Endothelial cell of hepatic sinusoid (primary cell): ENCODE results near the gene DMBT1.

ENCODE experiments used
- in situ Hi-C: cut with HindIII; loops from 2 replicates; pipeline ENCODE4 v1.10.0; 2017; ENCODE audit warnings: low sequenced_read_pairs

Gene DMBT1

DNA sequence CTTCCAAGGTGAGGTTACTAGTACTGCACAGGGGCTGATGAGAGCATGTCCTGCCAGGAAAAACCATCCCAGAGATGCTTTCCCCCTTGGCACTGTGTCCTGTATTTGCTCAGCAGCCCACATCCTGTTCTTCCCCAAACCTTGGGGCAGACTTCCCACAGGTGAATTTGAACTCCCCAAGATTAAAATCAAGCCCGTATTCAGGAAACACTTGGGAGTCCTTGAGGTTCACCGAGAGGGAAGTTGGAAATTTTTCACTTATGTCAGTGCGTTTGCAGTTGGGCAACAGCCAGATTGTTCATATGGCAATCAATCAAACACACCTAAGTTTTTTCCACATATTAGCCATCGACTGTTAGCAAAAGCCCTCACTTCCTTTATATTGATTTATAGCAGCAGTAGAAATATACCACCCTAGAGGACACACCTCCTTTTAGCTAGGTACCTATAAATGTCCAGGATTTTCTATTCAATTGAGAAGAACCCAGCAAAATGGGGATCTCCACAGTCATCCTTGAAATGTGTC lies at the start of gene DMBT1:
Gene DMBT1, plus strand, starts transcription at position 476 of the 526 bp plus-strand sequence. Its CDS starts 17 bp downstream, at position 493.
- in situ Hi-C loops: no loop called here

DNA sequence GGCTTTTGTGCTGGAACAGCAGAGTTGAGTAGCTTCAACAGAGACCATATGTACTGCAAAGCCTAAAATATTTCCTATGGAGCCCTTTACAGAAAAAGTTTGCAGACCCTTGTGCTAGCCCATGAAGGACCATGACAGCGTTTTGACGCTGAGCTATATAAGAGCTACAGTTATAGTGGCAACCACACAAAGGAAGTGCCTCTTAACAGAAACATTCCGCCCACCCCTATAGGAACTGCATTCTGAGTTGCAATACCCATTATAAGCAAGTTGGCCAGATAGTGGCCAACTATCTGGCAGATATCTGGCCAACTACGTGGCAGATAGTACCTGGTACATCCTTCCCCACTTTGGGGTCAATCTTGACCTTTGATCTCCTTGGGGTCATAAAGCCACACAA lies 47.5 kb upstream of the DMBT1 start:
- in situ Hi-C loops: no loop called here

DNA sequence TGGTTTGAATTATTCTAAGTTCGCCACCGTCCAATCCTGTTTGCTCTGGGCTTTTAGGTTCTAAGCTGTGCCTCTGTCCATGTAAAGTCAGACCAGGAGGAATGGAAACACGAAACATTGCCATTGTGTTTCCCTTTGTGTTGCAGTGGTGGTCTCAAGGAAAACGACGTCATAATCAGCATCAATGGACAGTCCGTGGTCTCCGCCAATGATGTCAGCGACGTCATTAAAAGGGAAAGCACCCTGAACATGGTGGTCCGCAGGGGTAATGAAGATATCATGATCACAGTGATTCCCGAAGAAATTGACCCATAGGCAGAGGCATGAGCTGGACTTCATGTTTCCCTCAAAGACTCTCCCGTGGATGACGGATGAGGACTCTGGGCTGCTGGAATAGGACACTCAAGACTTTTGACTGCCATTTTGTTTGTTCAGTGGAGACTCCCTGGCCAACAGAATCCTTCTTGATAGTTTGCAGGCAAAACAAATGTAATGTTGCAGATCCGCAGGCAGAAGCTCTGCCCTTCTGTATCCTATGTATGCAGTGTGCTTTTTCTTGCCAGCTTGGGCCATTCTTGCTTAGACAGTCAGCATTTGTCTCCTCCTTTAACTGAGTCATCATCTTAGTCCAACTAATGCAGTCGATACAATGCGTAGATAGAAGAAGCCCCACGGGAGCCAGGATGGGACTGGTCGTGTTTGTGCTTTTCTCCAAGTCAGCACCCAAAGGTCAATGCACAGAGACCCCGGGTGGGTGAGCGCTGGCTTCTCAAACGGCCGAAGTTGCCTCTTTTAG lies 46.3 kb upstream of the DMBT1 start:
- in situ Hi-C loops: no loop called here

DNA sequence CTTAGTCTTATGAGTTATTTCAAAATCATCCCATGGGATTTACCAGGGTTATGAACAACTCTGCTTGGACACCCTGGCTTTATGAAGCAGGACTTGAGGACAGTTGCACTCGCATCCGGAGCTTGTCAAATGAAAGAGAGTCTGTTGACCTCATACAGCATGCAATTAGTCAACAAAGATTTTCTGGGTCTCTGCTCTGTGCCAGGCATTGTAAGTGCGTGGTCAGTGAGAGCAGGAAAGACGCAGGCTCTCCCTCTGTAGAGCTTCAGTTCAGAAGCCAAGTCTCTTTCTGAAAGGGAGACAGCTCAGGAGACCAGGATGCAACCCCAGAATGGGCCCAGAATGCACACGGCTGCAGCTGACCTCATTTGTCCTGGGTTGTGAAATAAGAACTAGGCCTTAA lies 45.5 kb upstream of the DMBT1 start:
- in situ Hi-C loops: no loop called here

DNA sequence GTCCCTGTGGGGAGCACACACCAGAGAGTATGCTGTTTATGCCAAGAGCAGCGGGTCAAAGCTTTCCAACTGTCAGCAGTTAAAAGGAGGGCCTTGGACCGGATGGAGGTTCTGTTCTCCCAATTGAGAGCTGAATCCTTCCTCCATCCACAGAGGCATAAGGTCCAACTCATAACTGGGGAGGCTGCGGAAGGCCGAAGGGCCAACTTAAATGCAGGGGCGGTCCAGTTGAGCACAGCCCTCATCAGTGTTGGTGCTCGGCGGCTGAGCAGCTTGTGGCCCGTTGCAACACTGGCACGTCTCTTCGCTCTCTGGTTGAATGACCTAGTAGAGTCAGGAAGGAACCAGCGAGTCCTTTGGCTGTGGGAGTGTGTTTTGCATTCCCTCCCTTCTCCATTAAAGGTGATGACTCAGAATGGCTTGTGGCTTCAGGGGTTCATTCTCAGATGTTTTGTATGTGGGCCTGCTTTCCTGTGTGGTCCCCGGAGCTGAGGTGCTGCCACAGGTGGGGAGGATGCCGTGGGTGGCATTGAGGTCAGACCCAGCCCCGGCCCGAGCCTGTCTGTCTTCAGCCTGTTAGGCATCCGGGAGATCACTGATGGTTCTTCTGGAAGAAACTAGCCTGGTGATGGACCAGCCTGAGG lies 44.8 kb upstream of the DMBT1 start:
- in situ Hi-C loops: no loop called here

DNA sequence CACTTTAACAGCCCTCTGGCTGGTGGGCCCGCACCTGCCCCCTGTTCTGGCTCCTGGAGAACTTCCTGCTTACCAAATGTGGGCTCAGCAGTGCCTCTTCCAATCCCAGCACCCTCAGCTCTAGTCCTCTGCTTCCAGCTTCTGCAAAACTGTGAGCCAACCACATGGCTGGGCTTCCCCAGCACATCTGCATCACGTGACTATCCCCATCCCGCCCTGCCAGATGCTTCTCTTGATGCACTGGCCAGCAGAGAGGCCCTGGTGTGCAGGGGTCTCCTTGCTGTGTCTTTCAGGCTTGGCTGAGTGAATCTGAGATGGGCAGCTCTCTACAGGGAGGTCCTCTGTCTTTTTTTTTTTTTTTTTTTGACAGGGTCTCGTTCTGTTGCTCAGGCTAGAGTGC lies 43.8 kb upstream of the DMBT1 start:
- in situ Hi-C loops: no loop called here

DNA sequence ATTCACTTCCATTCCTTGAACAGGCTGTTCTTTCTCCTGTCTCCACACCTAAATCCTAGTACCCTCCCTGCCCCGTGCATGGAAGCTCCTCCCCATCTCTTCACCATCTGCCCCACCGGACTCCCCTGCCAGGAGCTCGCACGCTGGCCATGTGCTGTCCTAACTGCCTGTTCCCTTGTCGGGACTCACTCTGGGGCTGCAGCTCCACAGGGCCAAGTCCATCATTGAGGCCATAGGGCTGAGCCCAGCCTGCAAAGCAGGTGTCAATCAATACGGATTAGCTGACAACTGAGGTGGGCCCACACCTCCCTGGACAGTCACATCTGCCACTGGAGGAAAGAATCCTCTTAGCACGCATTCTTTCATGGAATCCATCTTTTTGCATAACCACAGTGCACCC lies 41.4 kb upstream of the DMBT1 start:
- in situ Hi-C loops: no loop called here

DNA sequence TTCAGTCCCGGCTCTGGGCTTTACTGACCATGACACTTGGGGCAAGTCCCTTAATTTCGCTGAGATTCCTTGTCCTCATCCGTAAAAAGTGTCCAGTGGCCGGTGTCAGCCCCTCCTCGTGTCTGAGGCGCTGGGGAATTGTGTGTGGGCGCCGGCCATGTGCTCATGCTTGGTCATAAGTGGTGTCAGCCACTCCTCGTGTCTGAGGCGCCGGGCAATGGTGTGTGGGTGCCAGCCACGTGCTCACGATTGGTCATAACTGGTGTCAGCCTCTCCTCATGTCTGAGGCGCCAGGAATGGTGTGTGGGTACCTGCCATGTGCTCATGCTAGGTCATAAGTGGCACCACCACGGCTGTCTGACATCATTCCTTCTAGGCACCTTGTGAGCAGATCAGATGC lies 40.7 kb upstream of the DMBT1 start:
- in situ Hi-C loops: no loop called here

DNA sequence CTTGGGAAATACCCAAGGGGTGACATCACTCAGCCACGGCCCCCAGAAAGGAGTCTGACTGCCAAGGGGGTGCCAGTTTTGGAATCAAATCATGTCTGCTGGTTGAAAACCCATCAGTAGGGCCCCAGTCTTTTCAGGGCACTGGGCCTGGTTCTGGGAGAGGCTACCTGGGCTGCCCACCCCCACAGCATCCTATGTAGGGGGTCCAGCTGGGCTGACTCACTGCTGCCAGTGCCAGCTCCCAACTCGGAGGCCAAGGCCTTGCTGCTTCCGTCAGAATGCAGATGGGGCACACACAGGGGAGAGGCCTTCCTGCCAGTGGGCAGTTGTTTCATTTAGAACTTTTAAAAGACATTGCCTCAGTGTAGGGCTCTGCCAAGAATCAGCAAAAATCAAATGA lies 39.5 kb upstream of the DMBT1 start:
- in situ Hi-C loops: no loop called here

DNA sequence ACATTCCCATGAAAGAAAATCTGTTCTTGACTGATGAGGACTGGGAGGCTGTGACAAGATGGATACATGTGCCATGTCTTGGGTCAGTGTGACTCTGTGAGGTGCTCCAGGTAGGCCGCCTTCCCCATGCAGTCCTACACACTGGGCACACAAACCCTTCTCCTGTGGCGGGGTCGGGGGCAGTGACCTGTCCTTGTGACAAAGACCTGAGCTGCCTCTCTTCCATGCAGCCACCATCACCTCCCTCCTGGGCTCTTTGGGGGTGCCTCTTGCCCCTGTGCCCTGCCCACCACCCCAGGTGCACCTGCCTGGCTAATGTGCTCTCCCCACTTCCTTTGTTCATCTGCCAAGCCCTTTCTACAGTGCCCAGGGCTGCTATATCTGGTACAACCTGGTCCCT lies 35.7 kb upstream of the DMBT1 start:
- in situ Hi-C loops: no loop called here

DNA sequence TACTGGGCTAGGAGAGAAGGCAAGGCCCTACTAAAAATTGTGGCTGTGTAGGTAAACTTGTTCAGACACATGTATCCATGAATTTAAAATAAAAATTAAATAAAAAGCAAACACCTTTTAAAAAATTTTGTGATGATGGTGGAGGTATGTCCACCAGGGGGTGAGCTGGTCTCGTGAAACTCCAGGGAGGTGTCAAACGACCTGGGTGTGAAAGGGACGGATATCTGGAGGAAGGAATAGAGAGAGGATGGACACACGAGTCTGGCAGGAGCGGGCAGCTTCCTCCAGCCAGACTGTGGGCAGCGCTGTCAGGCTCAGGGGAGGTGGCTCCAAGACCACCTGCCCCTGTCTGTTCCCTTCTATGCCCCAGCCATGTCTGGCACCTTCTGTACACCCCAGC lies 34.8 kb upstream of the DMBT1 start:
- in situ Hi-C loops: no loop called here

DNA sequence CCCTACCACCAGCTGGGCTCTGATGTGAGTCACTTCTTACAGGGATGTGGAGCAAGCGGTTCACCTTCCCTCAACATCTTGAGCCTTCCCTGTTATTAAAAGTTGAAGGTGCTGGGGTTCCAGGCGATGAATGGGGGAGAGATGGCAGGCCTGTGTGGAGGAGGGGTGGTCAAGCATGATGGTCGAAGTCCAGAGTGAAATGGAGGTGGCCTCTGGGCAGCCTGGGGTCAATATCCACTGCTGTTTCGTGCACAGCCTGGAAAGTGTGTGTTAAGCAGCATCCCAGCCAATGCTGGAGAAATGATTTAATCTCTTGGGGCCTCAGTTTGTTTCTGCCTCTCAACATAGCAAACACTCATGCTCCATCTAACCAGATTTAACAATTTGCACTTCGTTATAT lies 33.7 kb upstream of the DMBT1 start:
- in situ Hi-C loops: no loop called here

DNA sequence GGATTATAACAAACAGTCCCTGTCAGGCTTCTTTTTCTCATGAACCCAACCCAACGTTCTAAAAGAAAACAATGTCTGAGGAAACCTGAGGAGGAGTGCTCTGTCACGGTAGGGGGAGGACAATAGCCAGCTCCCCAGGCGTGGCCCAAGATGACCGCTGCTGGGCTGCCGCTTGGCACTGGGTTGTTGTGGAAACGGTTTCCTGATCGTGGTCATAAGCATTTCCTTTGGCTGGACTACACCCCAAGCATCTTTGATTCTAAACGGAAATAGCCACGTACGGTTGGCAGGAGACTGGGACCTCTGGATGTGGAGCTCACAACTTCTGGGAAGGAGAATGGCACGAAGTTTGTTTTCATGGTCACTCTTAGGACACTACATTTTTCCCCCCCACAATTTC lies 30.4 kb upstream of the DMBT1 start:
- in situ Hi-C loops: no loop called here

DNA sequence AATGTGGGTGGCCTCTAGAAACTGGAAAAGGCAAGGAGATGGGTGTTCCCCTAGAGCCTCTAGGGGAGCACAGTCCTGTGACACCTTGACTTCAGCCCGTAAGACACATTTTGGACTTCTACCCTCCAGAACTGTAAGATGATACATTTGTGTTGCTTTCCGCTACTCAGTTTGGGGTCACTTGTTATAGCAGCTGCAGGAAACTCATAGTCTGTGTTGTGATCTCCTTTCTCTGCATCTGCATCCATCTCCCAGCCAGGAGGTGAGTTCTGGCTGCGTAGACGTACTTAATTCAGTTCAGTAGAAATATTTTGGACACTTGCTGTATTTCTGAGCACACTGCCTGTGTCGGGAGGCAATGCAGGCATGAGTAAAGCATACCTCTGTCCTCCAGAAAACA lies 29.3 kb upstream of the DMBT1 start:
- in situ Hi-C loops: no loop called here

DNA sequence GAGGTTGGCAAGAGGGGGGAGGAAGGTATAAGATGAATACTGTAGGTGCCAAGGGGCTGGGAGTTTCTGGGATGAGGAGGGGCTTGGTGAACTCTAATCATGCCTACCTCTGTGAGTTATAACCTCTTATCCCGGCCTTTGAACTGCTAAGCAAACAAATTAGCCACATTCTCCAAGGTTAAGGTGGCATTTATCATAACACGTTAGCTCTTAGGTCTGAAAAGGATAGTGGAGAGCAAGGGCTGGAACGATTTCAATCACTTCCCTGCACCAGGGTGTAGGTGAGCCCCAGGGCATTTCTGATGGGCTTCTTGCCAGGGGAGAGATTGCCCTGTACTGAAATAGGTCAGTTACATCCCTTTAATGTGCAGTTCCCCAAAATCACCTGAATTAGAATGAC lies 28.6 kb upstream of the DMBT1 start:
- in situ Hi-C loops: no loop called here

DNA sequence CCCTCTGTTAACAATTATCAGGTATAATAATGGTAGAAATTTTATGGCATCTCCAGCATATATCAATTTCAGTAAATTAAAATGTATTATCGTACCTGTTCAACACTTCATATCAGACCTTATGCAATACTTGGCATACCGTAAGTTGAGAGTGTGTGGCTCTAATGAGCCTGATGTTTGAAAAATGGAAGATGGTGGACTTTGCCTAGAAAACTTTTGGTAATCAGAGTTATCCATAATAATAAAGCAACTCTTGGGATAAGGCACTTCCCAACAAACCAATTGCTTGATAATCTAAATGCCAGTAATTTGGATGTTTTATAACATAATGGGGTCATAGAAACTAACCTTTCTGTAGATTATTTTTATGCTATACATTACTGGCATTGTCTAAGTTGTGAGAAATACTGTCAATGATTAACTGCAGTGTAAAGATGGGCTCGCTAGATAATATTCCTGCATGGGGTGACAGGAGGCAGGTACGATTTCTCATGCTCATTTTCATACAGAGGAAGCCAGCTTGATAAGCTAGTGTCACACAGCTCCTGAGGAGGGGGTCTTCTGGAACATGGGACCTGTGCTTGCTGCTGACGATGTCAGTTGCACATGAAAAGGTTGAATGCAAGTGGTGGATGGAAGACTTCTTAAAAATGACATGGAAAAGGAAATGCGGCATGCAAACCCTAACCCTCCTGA lies 27.8 kb upstream of the DMBT1 start:
- in situ Hi-C loops: no loop called here

DNA sequence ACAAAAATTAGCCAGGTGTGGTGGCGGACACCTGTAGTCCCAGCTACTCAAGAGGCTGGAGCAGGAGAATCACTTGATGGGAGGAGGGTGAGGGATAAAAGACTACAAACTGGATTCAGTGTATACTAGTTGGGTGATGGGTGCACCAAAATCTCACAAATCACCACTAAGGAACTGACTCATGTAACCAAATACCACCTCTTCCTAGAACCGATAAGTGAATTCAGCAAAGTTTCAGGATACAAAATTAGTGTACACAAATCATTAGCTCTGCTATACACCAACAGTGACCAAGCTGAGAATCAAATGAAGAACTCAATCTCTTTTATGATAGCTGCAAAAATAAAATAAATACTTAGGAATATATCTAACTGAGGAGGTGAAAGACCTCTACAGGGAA lies 23.0 kb upstream of the DMBT1 start:
- in situ Hi-C loops: no loop called here

DNA sequence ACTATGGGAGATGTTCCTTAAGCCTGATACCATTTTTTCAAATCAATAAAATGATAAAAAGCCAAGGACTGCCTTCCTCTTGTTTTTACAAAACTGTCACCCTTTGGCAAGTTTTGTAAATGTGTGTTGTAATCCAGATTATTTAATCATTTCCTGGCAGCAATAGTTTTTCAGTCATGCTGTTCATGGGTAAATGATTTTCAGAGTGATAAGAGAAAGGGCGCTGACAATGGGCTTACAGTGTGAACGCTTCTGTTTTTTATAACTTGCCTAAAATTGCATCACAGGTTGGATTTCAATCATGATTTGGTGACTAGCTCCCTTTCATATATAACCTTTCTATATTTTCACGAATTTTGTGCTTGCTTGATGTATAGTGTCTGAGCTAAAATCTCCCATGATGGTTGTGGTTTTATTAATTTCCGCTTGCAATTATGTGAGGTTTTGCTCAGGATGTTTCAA lies 19.0 kb upstream of the DMBT1 start:
- in situ Hi-C loops: no loop called here

DNA sequence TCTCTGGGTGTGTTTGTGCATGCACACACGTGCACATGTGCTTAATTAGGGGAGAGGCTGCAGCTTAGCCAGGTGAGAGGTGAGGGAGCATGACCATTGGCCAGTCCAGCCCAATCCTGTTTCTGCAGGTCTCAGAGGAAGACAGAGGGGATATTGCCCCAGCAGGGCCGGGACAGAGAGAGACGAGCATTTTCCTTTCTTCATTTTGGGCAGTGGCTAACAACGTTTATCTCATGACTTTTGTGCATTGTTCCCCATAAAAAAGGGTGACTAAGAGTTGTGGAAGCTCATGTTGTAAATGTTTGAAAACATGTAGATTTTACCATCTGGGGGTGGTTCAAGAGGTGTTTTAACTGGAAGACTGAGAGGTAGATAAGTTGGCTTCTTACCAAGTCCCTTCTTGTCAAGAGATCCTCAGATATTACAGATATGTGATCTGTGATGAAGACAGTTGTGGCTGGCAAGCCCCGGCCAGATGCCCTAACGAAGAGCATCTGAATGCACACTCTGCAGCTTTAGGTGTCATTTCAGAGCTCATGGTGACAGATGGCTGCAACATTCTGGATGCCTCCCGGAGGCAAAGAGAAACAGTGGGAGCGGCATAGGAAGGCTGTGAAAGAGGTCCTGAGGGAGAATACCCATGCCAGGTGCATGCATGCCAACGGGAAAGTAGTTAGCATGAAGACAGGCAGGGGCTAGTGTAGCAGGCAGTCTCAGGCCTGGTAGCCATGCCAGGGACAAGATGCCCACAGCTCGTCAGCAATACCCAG lies 16.7 kb upstream of the DMBT1 start:
- in situ Hi-C loops: no loop called here

DNA sequence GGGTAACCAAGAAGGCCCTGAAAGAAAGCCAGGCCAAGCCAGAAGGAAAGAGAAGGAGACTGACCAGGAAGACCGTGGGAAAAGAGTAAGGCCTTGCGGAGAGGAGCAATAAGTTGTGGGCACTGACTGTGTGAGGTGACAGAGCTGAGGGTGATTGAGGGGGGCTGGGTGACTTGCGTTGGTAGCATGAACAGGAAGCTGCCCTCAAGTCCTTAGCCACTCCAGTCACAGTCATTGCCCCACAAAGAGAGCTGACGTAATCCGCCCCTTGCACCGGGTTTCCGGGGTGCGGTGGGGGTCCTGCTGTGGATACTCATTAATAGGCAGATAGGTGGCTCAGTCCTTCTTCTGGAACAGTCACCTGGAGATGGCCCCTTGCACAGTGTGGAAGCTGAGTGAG lies 16.1 kb upstream of the DMBT1 start:
- in situ Hi-C loops: no loop called here

DNA sequence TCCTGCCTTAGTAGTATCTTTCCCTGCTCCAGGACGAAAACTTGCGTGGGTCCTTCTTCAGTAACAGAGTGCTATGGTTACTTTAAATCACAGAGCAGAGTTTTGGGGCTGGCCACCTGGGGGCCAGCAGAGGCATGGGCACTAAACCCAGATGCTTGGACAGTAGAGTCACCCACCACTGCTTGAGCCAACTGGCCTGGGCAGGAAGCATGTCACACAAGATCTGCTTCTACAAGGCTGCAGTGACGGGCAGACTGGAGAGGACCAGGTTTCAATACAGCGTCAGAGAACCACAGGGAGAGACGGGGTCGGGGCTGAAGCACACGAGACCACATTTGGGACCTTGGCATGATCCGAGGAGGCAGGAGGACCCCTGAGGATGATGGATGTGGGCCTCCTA lies 14.3 kb upstream of the DMBT1 start:
- in situ Hi-C loops: no loop called here
